ENCODE measurements around the gene EDEM3.
"Not testable (repeated sequence)": the region's sequence is repeated elsewhere in the genome, so short reads cannot be mapped to it uniquely, and the experiment has no call there.

EDEM3 gene

DNA sequence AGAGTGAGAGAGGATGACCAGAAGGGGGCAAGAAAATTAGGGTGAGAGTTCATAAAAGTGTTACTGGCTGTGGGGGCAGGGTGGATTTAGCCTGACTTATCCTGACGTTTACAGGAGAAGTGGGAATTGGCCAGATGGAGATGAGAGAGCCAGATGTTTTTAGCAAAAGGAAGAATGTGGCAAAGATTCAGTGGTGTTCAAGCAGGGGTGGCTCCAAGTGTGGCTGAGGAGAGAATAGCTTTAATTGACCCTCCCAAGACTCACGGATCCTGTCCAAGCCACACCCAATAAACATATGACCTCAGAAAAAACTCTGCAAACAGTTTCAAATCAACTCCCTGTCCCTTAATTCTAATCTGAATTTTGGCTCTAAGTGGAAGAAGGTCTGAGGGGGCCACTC is 35.2 kb upstream of the EDEM3 start:
- Histone ChIP-seq H3K27ac (ENCODE audit: low read length) (no peak overlapping the region), H3K27me3 (ENCODE audit: control insufficient read depth, insufficient read depth, low read length) (no peaks in the 10 kb centered on the region), H3K4me1 (ENCODE audit: control insufficient read depth, insufficient read depth, low read length) (no peaks in the 10 kb centered on the region), H3K9me3 (ENCODE audit: control insufficient read depth, insufficient read depth, low read length) (no peaks in the 10 kb centered on the region), H3K4me3 (ENCODE audit: low read length) (no peak overlapping the region), H3K36me3 (ENCODE audit: control insufficient read depth, insufficient read depth, low read length) (no peaks in the 10 kb centered on the region)
- no peak for DNase-seq (ENCODE audit: low read depth, low spot score)
- no CpG with 5 or more reads among the region's 2 CpGs for WGBS (ENCODE audit: insufficient coverage, insufficient read length)

DNA sequence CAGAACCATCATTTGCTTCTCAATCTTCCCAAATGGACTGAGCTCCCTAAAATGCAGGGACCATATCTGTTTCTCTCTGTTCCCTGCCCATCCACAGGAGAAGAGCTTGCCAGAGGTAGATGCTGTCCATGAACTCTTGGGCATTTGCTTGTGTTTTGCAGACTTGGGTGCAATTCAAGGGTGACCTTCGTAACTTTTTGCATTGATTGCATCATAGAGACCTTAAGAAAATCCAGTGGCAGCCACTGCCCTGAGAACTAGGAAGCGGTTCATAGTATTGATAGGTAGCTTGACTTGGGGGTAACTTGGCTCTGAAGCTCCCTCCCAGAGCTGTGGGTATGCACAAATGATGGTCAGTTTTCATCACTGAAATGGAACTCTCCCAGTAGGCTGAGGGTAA is 34.3 kb upstream of the EDEM3 start:
- Histone ChIP-seq H3K9me3 (ENCODE audit: control insufficient read depth, insufficient read depth, low read length) (no peaks in the 10 kb centered on the region), H3K27me3 (ENCODE audit: control insufficient read depth, insufficient read depth, low read length) (no peaks in the 10 kb centered on the region), H3K4me1 (ENCODE audit: control insufficient read depth, insufficient read depth, low read length) (no peaks in the 10 kb centered on the region), H3K27ac (ENCODE audit: low read length) (no peak overlapping the region), H3K36me3 (ENCODE audit: control insufficient read depth, insufficient read depth, low read length) (no peaks in the 10 kb centered on the region), H3K4me3 (ENCODE audit: low read length) (no peak overlapping the region)
- DNase-seq (ENCODE audit: low read depth, low spot score), result no peak
- no CpG with 5 or more reads among the region's 2 CpGs for WGBS (ENCODE audit: insufficient coverage, insufficient read length)

DNA sequence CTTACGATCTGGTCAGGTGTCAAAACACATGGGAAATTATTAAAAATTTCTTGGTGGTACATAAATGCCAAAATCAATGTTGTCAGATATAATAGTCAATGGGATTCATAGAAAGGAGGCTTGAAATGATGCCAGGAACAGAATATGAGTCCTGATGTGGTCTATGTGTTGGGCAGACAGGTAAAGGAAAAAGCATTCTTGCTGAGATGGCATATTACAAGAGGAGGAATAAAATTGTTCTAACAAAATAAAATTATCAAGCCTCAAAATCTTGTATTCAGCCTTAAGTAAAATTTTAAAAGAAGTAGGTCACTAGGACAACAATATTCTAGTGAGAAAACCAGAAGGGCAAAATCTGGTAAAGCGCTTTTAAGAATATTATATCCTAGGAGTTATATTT is 30.9 kb upstream of the EDEM3 start:
- no peak for DNase-seq (ENCODE audit: low read depth, low spot score)
- Histone ChIP-seq H3K36me3 (ENCODE audit: control insufficient read depth, insufficient read depth, low read length) (no peaks in the 10 kb centered on the region), H3K9me3 (ENCODE audit: control insufficient read depth, insufficient read depth, low read length) (no peaks in the 10 kb centered on the region), H3K27ac (ENCODE audit: low read length) (no peak overlapping the region), H3K27me3 (ENCODE audit: control insufficient read depth, insufficient read depth, low read length) (no peaks in the 10 kb centered on the region), H3K4me3 (ENCODE audit: low read length) (no peak overlapping the region), H3K4me1 (ENCODE audit: control insufficient read depth, insufficient read depth, low read length) (no peaks in the 10 kb centered on the region)
- WGBS (ENCODE audit: insufficient coverage, insufficient read length), result no CpG with 5 or more reads among the region's 2 CpGs

DNA sequence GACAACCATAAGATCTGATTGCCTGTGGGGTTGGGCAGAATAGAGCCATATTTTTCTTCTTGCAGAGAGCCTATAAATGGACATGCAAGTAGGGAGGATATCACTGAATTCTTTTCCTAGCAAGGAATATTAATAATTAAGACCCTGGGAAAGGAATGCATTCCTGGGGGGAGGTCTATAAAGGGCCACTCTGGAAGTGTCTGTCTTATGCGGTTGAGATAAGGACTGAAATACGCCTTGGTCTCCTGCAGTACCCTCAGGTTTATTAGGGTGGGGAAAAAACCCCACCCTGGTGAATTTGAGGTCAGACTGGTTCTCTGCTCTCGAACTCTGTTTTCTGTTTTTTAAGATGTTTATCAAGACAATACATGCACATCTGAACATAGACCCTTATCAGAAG is 29.1 kb upstream of the EDEM3 start:
- H3K9me3 ChIP-seq (ENCODE audit: control insufficient read depth, insufficient read depth, low read length); H3K4me1 ChIP-seq (ENCODE audit: control insufficient read depth, insufficient read depth, low read length); H3K27ac ChIP-seq (ENCODE audit: low read length); DNase-seq (ENCODE audit: low read depth, low spot score); H3K27me3 ChIP-seq (ENCODE audit: control insufficient read depth, insufficient read depth, low read length); H3K36me3 ChIP-seq (ENCODE audit: control insufficient read depth, insufficient read depth, low read length); H3K4me3 ChIP-seq (ENCODE audit: low read length): not testable (repeated sequence)
- WGBS (ENCODE audit: insufficient coverage, insufficient read length), result no CpG with 5 or more reads among the region's 3 CpGs

DNA sequence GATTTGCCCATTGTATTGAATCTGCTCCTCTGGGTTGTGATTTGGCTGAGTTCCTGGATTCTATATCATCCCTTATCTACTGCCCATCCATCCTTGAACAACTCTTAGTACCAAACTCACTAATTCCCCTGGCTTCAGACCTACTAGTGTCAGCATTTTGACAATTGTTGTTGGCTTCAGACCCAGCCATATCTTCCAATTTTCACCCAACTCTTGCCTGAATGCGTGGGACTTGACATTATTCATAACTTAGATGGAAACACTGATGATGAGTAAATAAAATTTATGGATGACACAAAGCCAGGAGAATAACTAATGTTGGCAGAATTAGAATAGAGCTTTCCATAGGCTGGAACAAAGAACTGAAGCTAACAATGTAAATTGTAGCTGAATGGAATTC is 27.3 kb upstream of the EDEM3 start:
- WGBS (ENCODE audit: insufficient coverage, insufficient read length), result no CpG with 5 or more reads among the region's 1 CpG
- Histone ChIP-seq H3K27me3 (ENCODE audit: control insufficient read depth, insufficient read depth, low read length) (no peaks in the 10 kb centered on the region), H3K4me3 (ENCODE audit: low read length) (no peak overlapping the region), H3K4me1 (ENCODE audit: control insufficient read depth, insufficient read depth, low read length) (no peaks in the 10 kb centered on the region), H3K27ac (ENCODE audit: low read length) (no peak overlapping the region), H3K9me3 (ENCODE audit: control insufficient read depth, insufficient read depth, low read length) (no peaks in the 10 kb centered on the region), H3K36me3 (ENCODE audit: control insufficient read depth, insufficient read depth, low read length) (no peaks in the 10 kb centered on the region)
- DNase-seq (ENCODE audit: low read depth, low spot score), result no peak

DNA sequence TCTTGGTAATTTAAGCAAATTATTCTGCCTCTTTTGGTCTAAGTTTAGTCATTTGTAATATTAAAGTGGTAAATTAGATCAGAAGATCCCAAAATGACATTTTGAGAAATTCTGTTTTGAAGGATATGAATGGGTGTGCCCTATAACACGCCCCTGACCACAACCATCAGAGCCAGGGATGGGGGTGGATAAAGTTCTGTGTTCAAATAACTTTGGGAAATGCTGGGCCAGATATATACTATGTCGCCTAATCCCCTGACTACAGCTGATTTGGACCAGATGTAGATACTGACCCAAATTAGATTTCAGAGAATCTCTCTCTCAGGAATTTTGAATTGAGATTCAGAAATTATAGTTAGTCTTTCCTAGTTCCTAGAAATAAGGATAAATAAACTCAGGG is 21.2 kb upstream of the EDEM3 start:
- H3K36me3 ChIP-seq (ENCODE audit: control insufficient read depth, insufficient read depth, low read length), result no peaks in the 10 kb centered on the region
- H3K4me1 ChIP-seq (ENCODE audit: control insufficient read depth, insufficient read depth, low read length), result no peaks in the 10 kb centered on the region
- no peaks in the 10 kb centered on the region for H3K27me3 ChIP-seq (ENCODE audit: control insufficient read depth, insufficient read depth, low read length)
- H3K27ac ChIP-seq (ENCODE audit: low read length), result no peak overlapping the region
- H3K9me3 ChIP-seq (ENCODE audit: control insufficient read depth, insufficient read depth, low read length), result no peaks in the 10 kb centered on the region
- DNase-seq (ENCODE audit: low read depth, low spot score), result no peak
- no peak overlapping the region for H3K4me3 ChIP-seq (ENCODE audit: low read length)
- no CpG with 5 or more reads among the region's 2 CpGs for WGBS (ENCODE audit: insufficient coverage, insufficient read length)

DNA sequence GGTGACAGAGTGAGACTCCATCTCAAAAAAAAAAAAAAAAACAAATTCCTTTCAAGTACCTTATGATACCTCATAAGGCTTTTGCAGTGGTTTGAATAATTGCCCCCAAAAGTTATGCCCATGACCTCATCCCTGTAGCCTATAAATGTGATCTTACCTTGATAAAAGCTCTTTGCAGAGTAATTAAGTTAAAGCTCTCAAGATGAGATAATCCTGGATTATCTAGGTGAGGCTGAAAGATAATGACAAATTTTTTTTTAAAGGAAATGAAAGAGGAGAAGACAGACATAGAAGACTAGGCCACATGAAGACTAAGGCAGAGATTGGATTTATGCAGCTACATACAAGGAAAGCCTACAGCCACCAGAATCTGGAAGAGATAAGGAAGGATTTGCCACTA is 20.7 kb upstream of the EDEM3 start:
- no peak overlapping the region for H3K27ac ChIP-seq (ENCODE audit: low read length)
- no peak for DNase-seq (ENCODE audit: low read depth, low spot score)
- no peaks in the 10 kb centered on the region for H3K36me3 ChIP-seq (ENCODE audit: control insufficient read depth, insufficient read depth, low read length)
- H3K4me3 ChIP-seq (ENCODE audit: low read length), result no peak overlapping the region
- H3K9me3 ChIP-seq (ENCODE audit: control insufficient read depth, insufficient read depth, low read length), result no peaks in the 10 kb centered on the region
- H3K27me3 ChIP-seq (ENCODE audit: control insufficient read depth, insufficient read depth, low read length), result no peaks in the 10 kb centered on the region
- no peaks in the 10 kb centered on the region for H3K4me1 ChIP-seq (ENCODE audit: control insufficient read depth, insufficient read depth, low read length)

DNA sequence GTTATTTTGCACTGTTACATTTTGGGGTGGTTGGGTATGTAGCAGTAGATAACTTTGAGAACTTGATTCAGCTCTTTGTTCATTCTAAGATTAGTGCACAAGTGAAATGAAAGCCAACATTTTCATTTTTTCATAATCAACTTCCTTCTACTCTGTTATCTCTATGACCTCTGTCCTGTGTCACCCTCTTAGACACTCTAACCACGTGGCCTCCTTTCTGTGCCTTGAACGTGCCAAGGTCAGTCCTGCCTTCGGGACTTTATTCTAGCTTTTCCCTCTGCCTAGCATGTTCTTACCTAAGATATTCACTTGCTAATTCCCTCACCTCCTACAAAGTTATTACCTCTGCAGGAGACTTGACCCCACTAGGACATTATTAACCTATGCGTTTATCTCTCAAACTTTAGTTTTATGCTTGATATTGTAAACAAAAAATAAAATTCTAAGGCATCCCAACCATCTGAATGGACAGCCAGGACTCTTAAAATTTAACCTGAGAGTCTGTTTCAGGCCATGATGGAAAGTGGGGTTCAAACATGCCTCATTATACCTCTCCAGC is 19.2 kb upstream of the EDEM3 start:
- no peak for DNase-seq (ENCODE audit: low read depth, low spot score)
- no CpG with 5 or more reads among the region's 4 CpGs for WGBS (ENCODE audit: insufficient coverage, insufficient read length)
- H3K27ac ChIP-seq (ENCODE audit: low read length), result no peak overlapping the region
- H3K27me3 ChIP-seq (ENCODE audit: control insufficient read depth, insufficient read depth, low read length), result no peaks in the 10 kb centered on the region
- H3K36me3 ChIP-seq (ENCODE audit: control insufficient read depth, insufficient read depth, low read length), result no peaks in the 10 kb centered on the region
- no peaks in the 10 kb centered on the region for H3K9me3 ChIP-seq (ENCODE audit: control insufficient read depth, insufficient read depth, low read length)
- H3K4me3 ChIP-seq (ENCODE audit: low read length), result no peak overlapping the region
- no peaks in the 10 kb centered on the region for H3K4me1 ChIP-seq (ENCODE audit: control insufficient read depth, insufficient read depth, low read length)

DNA sequence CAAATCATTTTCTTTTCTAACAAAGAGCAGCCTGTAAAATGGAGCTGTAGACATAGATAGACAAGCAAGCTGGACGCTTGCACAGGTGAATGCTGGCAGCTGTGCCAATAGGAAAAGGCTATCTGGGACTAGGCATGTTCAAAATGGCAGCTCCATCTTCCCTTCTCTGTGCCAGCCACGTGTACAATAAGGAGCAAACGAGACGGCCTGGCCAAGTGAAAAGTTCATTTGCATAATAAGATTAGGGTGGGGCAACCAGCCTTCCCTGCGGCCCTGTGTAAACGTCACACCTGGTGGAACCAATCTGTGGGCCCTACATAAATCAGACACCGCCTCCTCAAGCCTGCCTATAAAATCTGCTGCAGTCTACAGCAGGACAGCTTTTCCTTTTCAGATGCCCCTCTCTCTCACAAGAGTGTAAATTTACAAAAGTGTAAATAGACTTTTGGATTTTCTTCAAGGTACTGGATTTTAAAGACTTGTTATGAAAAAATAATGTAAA is 16.6 kb upstream of the EDEM3 start:
- H3K36me3 ChIP-seq (ENCODE audit: control insufficient read depth, insufficient read depth, low read length), result no peaks in the 10 kb centered on the region
- no CpG with 5 or more reads among the region's 7 CpGs for WGBS (ENCODE audit: insufficient coverage, insufficient read length)
- H3K9me3 ChIP-seq (ENCODE audit: control insufficient read depth, insufficient read depth, low read length), result no peaks in the 10 kb centered on the region

DNA sequence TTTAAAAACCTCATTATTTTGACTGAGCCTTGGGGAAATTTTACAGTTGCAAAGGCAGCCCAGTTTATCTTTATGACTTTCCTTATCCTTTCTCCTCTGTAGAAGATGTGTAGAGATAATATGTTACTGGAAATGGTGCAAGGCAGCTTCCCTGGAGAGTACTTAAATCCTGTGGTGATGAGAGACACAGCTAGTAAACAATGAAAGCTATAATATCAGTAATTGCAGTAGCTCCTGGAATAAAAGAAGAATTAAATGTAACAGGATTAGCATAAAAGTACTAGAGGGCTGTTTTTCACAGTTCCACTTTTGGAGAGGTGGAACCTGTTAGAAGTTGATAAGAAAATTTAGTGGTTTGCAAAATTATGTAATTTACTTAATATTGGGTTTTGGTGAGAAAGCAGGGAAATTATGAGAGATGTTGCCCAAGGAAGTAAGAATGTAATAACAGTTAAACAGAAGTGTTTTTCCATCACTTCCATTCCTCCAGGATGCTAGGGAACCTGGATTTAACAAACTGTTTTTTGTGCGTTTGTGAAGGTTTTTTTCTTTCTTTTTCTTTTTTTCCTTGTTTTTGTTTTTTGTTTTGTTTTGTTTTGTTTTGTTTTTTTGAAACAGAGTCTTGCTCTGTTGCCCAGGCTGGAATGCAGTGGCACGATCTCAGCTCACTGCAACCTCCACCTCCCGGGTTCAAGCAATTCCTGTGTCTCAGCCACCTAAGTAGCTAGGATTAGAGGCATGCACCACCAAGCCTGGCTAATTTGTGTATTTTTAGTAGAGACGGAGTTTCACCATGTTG is 15.7 kb upstream of the EDEM3 start:
- Histone ChIP-seq H3K27me3 (ENCODE audit: control insufficient read depth, insufficient read depth, low read length) (0 out of 2 replicates have a peak, but pooled peaks cover 1% of the 10 kb centered on the region), H3K9me3 (ENCODE audit: control insufficient read depth, insufficient read depth, low read length) (no peaks in the 10 kb centered on the region), H3K36me3 (ENCODE audit: control insufficient read depth, insufficient read depth, low read length) (no peaks in the 10 kb centered on the region), H3K27ac (ENCODE audit: low read length) (no peak overlapping the region), H3K4me3 (ENCODE audit: low read length) (no peak overlapping the region), H3K4me1 (ENCODE audit: control insufficient read depth, insufficient read depth, low read length) (no peaks in the 10 kb centered on the region)
- no peak for DNase-seq (ENCODE audit: low read depth, low spot score)
- no CpG with 5 or more reads among the region's 4 CpGs for WGBS (ENCODE audit: insufficient coverage, insufficient read length)

More for the DNA sequence above, 16.6 kb upstream of the EDEM3 start:
- no peak for DNase-seq (ENCODE audit: low read depth, low spot score)
- Histone ChIP-seq H3K4me1 (ENCODE audit: control insufficient read depth, insufficient read depth, low read length) (no peaks in the 10 kb centered on the region), H3K4me3 (ENCODE audit: low read length) (no peak overlapping the region), H3K27ac (ENCODE audit: low read length) (no peak overlapping the region), H3K27me3 (ENCODE audit: control insufficient read depth, insufficient read depth, low read length) (0 out of 2 replicates have a peak, but pooled peaks cover 1% of the 10 kb centered on the region)

DNA sequence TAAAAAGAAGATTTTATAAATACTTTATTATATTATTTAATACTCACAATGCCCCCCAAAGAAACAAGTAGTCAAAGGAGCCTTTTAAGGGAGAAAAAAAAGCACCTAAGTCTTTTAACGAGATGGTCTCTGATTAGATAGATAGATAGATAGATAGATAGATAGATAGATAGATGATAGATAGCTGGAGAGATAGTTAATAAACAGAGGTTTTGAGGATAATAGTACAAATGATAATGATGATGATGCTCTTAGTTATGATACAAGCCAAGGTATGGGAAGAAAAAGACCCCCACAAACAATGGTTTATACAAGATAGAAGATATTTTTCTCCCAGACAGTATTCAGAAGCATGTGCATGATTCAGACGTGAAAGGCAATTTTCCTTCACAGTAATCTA is 14.6 kb upstream of the EDEM3 start:
- no peak overlapping the region for H3K27ac ChIP-seq (ENCODE audit: low read length)
- no CpG with 5 or more reads among the region's 2 CpGs for WGBS (ENCODE audit: insufficient coverage, insufficient read length)

More for the DNA sequence above, 14.6 kb upstream of the EDEM3 start:
- no peak overlapping the region for H3K4me3 ChIP-seq (ENCODE audit: low read length)
- H3K27me3 ChIP-seq (ENCODE audit: control insufficient read depth, insufficient read depth, low read length), result 0 out of 2 replicates have a peak, but pooled peaks cover 1% of the 10 kb centered on the region
- H3K9me3 ChIP-seq (ENCODE audit: control insufficient read depth, insufficient read depth, low read length), result no peaks in the 10 kb centered on the region
- no peaks in the 10 kb centered on the region for H3K36me3 ChIP-seq (ENCODE audit: control insufficient read depth, insufficient read depth, low read length)
- no peak for DNase-seq (ENCODE audit: low read depth, low spot score)
- H3K4me1 ChIP-seq (ENCODE audit: control insufficient read depth, insufficient read depth, low read length), result no peaks in the 10 kb centered on the region

All from iPS DF 6.9 (cell line).